SK-N-SH (cell line): Measurements from ENCODE around the gene KCNJ10. TPM values are rescaled to one million over a fixed set of nuclear protein-coding genes. Genes with fewer than 3 reads are reported as not detected.

Experiments used
- CTCF ChIA-PET: fragments of 300-600, 350-600 bp; formaldehyde crosslinking; extraction: SDS; loops from one replicate; lab custom pipeline; 2021; lab: Yijun Ruan, JAX
- POLR2A ChIA-PET: fragments of 350-600 bp; sonication (Branson Sonifier 250); formaldehyde crosslinking; extraction: SDS; loops from one replicate; lab custom pipeline; 2020; ENCODE audit warnings: antibody characterized with exemption, inconsistent platforms; lab: Yijun Ruan, JAX
- DNase-seq: peaks from one replicate; pipeline ENCODE4 v3.0.0; 2012
- H2AFZ ChIP-seq: fragments of 200-600 bp; sonication (generic); 2 replicates; pipeline ENCODE4 v1.8.1; 2016; ENCODE audit warnings: antibody characterized with exemption, mild to moderate bottlenecking, low read depth
- H3F3A ChIP-seq: fragments of 200-600 bp; sonication (generic); replicated peaks from 2 replicates; pipeline ENCODE3; 2016; ENCODE audit warnings: antibody characterized with exemption, mild to moderate bottlenecking; ENCODE audit not compliant: insufficient read depth
- H3K27ac ChIP-seq, 2 experiments: fragments of 200-500 bp in 1 of 2; fragments of 200-600 bp in 1 of 2; sonication (Bioruptor generic) in 1 of 2; sonication (generic), shearing (Covaris generic) in 1 of 2; 2 replicates each; pipeline versions ENCODE4 v1.5.1 to v1.6.1; 2014 to 2016; ENCODE audit warnings: low read depth in 2 of 2, inconsistent platforms in 1 of 2, low read length in 1 of 2, mild to moderate bottlenecking in 1 of 2, mixed read lengths in 1 of 2
- H3K27me3 ChIP-seq: fragments of 200-600 bp; sonication (generic), shearing (Covaris generic); 2 replicates; pipeline ENCODE4 v1.6.1; 2016; ENCODE audit warnings: mixed run types; ENCODE audit not compliant: insufficient read depth
- H3K36me3 ChIP-seq, 2 experiments: fragments of 200-500 bp in 1 of 2; fragments of 200-600 bp in 1 of 2; sonication (Bioruptor generic) in 1 of 2; sonication (generic) in 1 of 2; replicated peaks in 1 of 2; 2 replicates each; pipeline versions ENCODE3 to v1.5.1; 2014 to 2016; ENCODE audit warnings: low read length in 1 of 2, mild to moderate bottlenecking in 1 of 2; ENCODE audit not compliant: insufficient read depth in 2 of 2, control insufficient read depth in 1 of 2
- H3K4me1 ChIP-seq, 2 experiments: fragments of 200-500 bp in 1 of 2; fragments of 200-600 bp in 1 of 2; sonication (Bioruptor generic) in 1 of 2; sonication (generic), shearing (Covaris generic) in 1 of 2; 2 replicates each; pipeline versions ENCODE4 v1.5.1 to v1.6.1; 2014 to 2016; ENCODE audit warnings: low read depth in 1 of 2, low read length in 1 of 2, mixed run types in 1 of 2; ENCODE audit not compliant: insufficient read depth in 2 of 2, control insufficient read depth in 1 of 2
- H3K4me2 ChIP-seq: fragments of 200-600 bp; sonication (generic), shearing (Covaris generic); 2 replicates; pipeline ENCODE4 v1.6.1; 2017; ENCODE audit warnings: mixed run types
- H3K4me3 ChIP-seq, 2 experiments: fragments of 200-500 bp in 1 of 2; fragments of 200-600 bp in 1 of 2; sonication (Bioruptor generic) in 1 of 2; sonication (generic), shearing (Covaris generic) in 1 of 2; 2 replicates each; pipeline versions ENCODE4 v1.5.1 to v1.8.1; 2014 to 2016; ENCODE audit warnings: low read depth in 2 of 2, inconsistent platforms in 1 of 2, low read length in 1 of 2, mild to moderate bottlenecking in 1 of 2, mixed read lengths in 1 of 2, moderate library complexity in 1 of 2
- H3K79me2 ChIP-seq: fragments of 200-600 bp; sonication (generic); 2 replicates; pipeline ENCODE4 v1.8.1; 2017; ENCODE audit warnings: mild to moderate bottlenecking; ENCODE audit not compliant: insufficient read depth
- H3K9ac ChIP-seq: fragments of 200-600 bp; sonication (generic); 2 replicates; pipeline ENCODE4 v1.6.1; 2017; ENCODE audit warnings: mixed run types
- H3K9me2 ChIP-seq: fragments of 200-600 bp; sonication (generic); 2 replicates; pipeline ENCODE4 v1.6.1; 2017; ENCODE audit warnings: mixed run types
- H3K9me3 ChIP-seq: fragments of 200-600 bp; sonication (generic); 2 replicates; pipeline ENCODE4 v1.6.1; 2017; ENCODE audit warnings: mixed run types, mild to moderate bottlenecking, moderate library complexity
- H4K20me1 ChIP-seq: fragments of 200-600 bp; sonication (generic); 2 replicates; pipeline ENCODE4 v1.6.1; 2017; ENCODE audit warnings: mild to moderate bottlenecking, mixed run types; ENCODE audit not compliant: insufficient read depth
- CHD2 ChIP-seq: fragments of 150-350 bp; IDR thresholded peaks from 2 replicates; pipeline ENCODE4 v1.6.1; 2018; ENCODE audit warnings: low read length; ENCODE audit not compliant: partially characterized antibody
- ELF1 ChIP-seq: IDR thresholded peaks from 2 replicates; pipeline ENCODE4 v1.4.0; 2012
- FOSL2 ChIP-seq: IDR thresholded peaks from 2 replicates; pipeline ENCODE4 v1.4.0; 2012; ENCODE audit warnings: low read depth, mild to moderate bottlenecking, moderate library complexity, borderline replicate concordance
- FOXJ3 ChIP-seq: sonication (generic); formaldehyde crosslinking; IDR thresholded peaks from 2 replicates; pipeline ENCODE4 v1.5.1; 2020; ENCODE audit warnings: mild to moderate bottlenecking, missing genetic modification reagents
- GABPA ChIP-seq: IDR thresholded peaks from 2 replicates; pipeline ENCODE4 v1.4.0; 2012; ENCODE audit warnings: low read depth, mild to moderate bottlenecking
- GATA2 ChIP-seq: sonication (generic); formaldehyde crosslinking; IDR thresholded peaks from 2 replicates; pipeline ENCODE4 v1.5.0; 2020; ENCODE audit warnings: mild to moderate bottlenecking, missing genetic modification reagents
- IRF3 ChIP-seq: fragments of 150-350 bp; IDR thresholded peaks from 2 replicates; pipeline ENCODE4 v1.6.1; 2016; ENCODE audit warnings: mild to moderate bottlenecking, low read depth, low read length
- NFIC ChIP-seq: IDR thresholded peaks from 2 replicates; pipeline ENCODE4 v1.4.0; 2012; ENCODE audit warnings: borderline replicate concordance
- RAD21 ChIP-seq: IDR thresholded peaks from 2 replicates; pipeline ENCODE4 v1.6.1; 2012; ENCODE audit warnings: mild to moderate bottlenecking, low read length
- RFX5 ChIP-seq: IDR thresholded peaks from 2 replicates; pipeline ENCODE4 v1.6.1; 2012; ENCODE audit warnings: mild to moderate bottlenecking, improper control_type of control experiment, low read length
- RXRA ChIP-seq: IDR thresholded peaks from 2 replicates; pipeline ENCODE4 v1.4.0; 2012; ENCODE audit warnings: low read depth, mild to moderate bottlenecking, borderline replicate concordance
- SMC3 ChIP-seq: IDR thresholded peaks from 2 replicates; pipeline ENCODE4 v1.6.1; 2012; ENCODE audit warnings: low read depth, low read length, improper control_type of control experiment
- TCF12 ChIP-seq: IDR thresholded peaks from 2 replicates; pipeline ENCODE4 v1.4.0; 2012
- USF2 ChIP-seq: fragments of 150-350 bp; IDR thresholded peaks from 2 replicates; pipeline ENCODE4 v1.6.1; 2017; ENCODE audit warnings: antibody characterized with exemption, low read length, low read depth, borderline replicate concordance
- YY1 ChIP-seq: IDR thresholded peaks from 2 replicates; pipeline ENCODE4 v1.4.0; 2012; ENCODE audit warnings: low read depth, mild to moderate bottlenecking
- WGBS: methylation state at CpG from one replicate; pipeline ENCODE4 v1.1.6; 2017; ENCODE audit warnings: low lambda C conversion rate; 5-methylcytosine and 5-hydroxymethylcytosine counted together
- polyA plus RNA-seq, 3 experiments: library from polyadenylated mRNA; depleted of rRNA; stranded (reverse); fragments of >200 nt; gene quantifications; 2 replicates each; pipeline ENCODE4 v1.2.3, GENCODE V29; 2012
- TF ChIP-seq, protein P1 (sequence below): fragments of 200-600 bp; sonication (generic); IDR thresholded peaks from 2 replicates; pipeline ENCODE4 v1.6.1; 2017; ENCODE audit warnings: antibody characterized with exemption, mild to moderate bottlenecking, moderate library complexity
- TF ChIP-seq, protein P2 (sequence below): IDR thresholded peaks from 2 replicates; pipeline ENCODE4; 2012

The KCNJ10 gene
- polyA plus RNA-seq, 1 of the 3 experiments (the other 2 are of a cell fraction) = not detected

- TF ChIP-seq RAD21 (no peak), GABPA (no peak), USF2 (no peak), IRF3 (no peak), FOSL2 (no peak), ELF1 (no peak), NFIC (no peak), CHD2 (no peak), FOXJ3 (no peak), RXRA (no peak)
Measured at GRCh38 chr1:160086456-160086892, 16.5 kb upstream of the KCNJ10 start (continued).

DNA sequence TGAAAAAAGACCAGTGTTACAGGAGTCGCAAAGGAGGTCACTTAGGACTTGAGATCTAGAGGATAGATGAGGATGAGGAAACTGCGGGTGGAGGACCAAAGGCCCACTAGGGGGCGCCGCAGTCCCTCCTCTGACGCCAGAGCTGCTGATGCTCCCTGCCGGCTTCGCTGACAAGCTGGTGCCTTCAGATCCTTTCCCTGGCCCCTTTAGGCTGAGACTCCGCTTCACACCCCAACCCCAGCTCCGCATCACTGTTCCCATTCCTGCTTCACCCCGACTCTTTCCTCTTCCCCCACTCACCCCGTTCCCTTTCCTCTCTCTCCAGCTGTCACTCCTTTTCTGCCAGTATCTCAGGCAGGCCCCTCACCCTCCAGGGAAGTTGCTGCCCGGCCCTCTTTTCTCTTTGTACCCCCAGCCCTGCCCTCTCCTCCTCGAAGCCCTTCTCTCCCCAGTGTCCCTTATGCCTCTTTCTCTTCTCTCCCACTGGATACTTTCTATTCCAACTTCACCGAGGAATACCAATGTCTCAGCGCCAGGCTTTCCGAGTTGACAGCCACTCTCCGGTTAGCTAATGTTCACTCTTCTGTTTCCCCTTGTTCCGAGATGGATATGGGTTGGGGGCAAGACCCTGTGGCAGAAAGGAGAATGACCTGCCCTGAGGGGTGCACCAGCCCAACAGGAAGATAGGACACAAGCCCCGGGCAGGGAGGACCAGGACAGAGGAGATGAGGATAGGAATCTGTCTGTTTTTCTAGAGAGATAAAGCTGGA, 15.9 kb upstream of the KCNJ10 start:
- Histone ChIP-seq H3K27me3 (peaks cover 22% of the 10 kb centered on the region; the same call in 1 of the 2 replicates), H3F3A (no peaks in the 10 kb centered on the region), H3K4me2 (no peak overlapping the region), H3K36me3 (peaks cover 0 to 2% of the 10 kb centered on the region in 2 experiments), H3K9ac (no peak overlapping the region), H3K27ac (no peak overlapping the region), H2AFZ (no peak overlapping the region), H4K20me1 (no peaks in the 10 kb centered on the region), H3K4me1 (peaks cover 0 to 13% of the 10 kb centered on the region in 2 experiments; a peak in 1 of 4 replicates)
- POLR2A ChIA-PET = interaction anchor here (1.0 to 1.7 kb wide), 2 partner anchors 12 to 176 kb away, joined by 3 to 5 read pairs; partner anchors contain the start of genes DCAF8 and IGSF8
- TF ChIP-seq, protein P1, sequence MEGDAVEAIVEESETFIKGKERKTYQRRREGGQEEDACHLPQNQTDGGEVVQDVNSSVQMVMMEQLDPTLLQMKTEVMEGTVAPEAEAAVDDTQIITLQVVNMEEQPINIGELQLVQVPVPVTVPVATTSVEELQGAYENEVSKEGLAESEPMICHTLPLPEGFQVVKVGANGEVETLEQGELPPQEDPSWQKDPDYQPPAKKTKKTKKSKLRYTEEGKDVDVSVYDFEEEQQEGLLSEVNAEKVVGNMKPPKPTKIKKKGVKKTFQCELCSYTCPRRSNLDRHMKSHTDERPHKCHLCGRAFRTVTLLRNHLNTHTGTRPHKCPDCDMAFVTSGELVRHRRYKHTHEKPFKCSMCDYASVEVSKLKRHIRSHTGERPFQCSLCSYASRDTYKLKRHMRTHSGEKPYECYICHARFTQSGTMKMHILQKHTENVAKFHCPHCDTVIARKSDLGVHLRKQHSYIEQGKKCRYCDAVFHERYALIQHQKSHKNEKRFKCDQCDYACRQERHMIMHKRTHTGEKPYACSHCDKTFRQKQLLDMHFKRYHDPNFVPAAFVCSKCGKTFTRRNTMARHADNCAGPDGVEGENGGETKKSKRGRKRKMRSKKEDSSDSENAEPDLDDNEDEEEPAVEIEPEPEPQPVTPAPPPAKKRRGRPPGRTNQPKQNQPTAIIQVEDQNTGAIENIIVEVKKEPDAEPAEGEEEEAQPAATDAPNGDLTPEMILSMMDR = peak; percentile 78
- TF ChIP-seq SMC3 (peak; percentile 57), GATA2 (CRISPR knock-in tag) (peak; percentile 16; the same call in 1 of the 2 replicates), TCF12 (no peak), YY1 (no peak), RXRA (no peak), RAD21 (peak; percentile 76), RFX5 (no peak)
- TF ChIP-seq, protein P2, sequence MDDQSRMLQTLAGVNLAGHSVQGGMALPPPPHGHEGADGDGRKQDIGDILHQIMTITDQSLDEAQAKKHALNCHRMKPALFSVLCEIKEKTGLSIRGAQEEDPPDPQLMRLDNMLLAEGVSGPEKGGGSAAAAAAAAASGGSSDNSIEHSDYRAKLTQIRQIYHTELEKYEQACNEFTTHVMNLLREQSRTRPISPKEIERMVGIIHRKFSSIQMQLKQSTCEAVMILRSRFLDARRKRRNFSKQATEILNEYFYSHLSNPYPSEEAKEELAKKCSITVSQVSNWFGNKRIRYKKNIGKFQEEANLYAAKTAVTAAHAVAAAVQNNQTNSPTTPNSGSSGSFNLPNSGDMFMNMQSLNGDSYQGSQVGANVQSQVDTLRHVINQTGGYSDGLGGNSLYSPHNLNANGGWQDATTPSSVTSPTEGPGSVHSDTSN = no peak
- TF ChIP-seq, all 33 proteins: peak for 4
- Histone ChIP-seq H3K4me3 (no peak overlapping the region), H3K9me3 (no peaks in the 10 kb centered on the region), H3K79me2 (no peaks in the 10 kb centered on the region), H3K9me2 (no peaks in the 10 kb centered on the region)
- WGBS = 60% methylated on average over 16 of the region's 19 CpGs
- DNase-seq = peak; percentile 91
- CTCF ChIA-PET = interaction anchor here (0.6 to 8.2 kb wide), 64 partner anchors 7 to 293 kb away, joined by 3 to 132 read pairs (median 4); partner anchors contain the start of genes CASQ1, IGSF8, KCNJ10 and PIGM
